ENCODE measurements around the gene NFIB.

- TF ChIP-seq, protein P1, sequence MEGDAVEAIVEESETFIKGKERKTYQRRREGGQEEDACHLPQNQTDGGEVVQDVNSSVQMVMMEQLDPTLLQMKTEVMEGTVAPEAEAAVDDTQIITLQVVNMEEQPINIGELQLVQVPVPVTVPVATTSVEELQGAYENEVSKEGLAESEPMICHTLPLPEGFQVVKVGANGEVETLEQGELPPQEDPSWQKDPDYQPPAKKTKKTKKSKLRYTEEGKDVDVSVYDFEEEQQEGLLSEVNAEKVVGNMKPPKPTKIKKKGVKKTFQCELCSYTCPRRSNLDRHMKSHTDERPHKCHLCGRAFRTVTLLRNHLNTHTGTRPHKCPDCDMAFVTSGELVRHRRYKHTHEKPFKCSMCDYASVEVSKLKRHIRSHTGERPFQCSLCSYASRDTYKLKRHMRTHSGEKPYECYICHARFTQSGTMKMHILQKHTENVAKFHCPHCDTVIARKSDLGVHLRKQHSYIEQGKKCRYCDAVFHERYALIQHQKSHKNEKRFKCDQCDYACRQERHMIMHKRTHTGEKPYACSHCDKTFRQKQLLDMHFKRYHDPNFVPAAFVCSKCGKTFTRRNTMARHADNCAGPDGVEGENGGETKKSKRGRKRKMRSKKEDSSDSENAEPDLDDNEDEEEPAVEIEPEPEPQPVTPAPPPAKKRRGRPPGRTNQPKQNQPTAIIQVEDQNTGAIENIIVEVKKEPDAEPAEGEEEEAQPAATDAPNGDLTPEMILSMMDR (IDR thresholded peaks at IDR 0.05), result no peak
- TF ChIP-seq ZNF671 (CRISPR knock-in tag; IDR thresholded peaks at IDR 0.05) (no peak), ZNF423 (CRISPR knock-in tag; IDR thresholded peaks at IDR 0.05) (no peak), HMGXB4 (CRISPR knock-in tag; IDR thresholded peaks at IDR 0.05) (no peak)
These were observed 44.6 kb upstream of the NFIB start for GRCh38 chr9:14358523-14358922.
